Memory B cell (primary cell): ENCODE data around the gene TAF1C.

Experiments used
- ATAC-seq: fragments of 150-1000 bp; cut with Tn5 transposase; 2 replicates; pipeline ENCODE4 v1.10.0; 2021; ENCODE audit warnings: low read depth, mild to moderate bottlenecking, moderate library complexity
- DNase-seq, 2 donors: peaks; one replicate each; pipeline ENCODE4 v3.0.0; 2022; ENCODE audit warnings: low spot score in 2 of 2
- H3K27ac Mint-ChIP-seq: one replicate; pipeline ENCODE4 v1.8.0; 2022; ENCODE audit warnings: mild to moderate bottlenecking, moderate library complexity, mixed read lengths
- H3K27me3 Mint-ChIP-seq: one replicate; pipeline ENCODE4 v1.8.0; 2022; ENCODE audit warnings: mixed read lengths
- H3K36me3 Mint-ChIP-seq: one replicate; pipeline ENCODE4 v1.8.0; 2022; ENCODE audit warnings: mild to moderate bottlenecking, mixed read lengths
- H3K4me1 Mint-ChIP-seq: one replicate; pipeline ENCODE4 v1.8.0; 2022; ENCODE audit warnings: mixed read lengths
- H3K4me3 Mint-ChIP-seq: one replicate; pipeline ENCODE4 v1.8.0; 2022; ENCODE audit warnings: mild to moderate bottlenecking, moderate library complexity, mixed read lengths
- H3K9me3 Mint-ChIP-seq: one replicate; pipeline ENCODE4 v1.8.0; 2022; ENCODE audit warnings: mixed read lengths

TAF1C gene

GRCh38 chr16:84169765-84170310 lies 17.0 kb downstream of the TAF1C start:
- DNase-seq (no peak), ATAC-seq (no peak)
- no peak overlapping the region for H3K4me3 Mint-ChIP-seq
- no peaks in the 10 kb centered on the region for H3K4me1 Mint-ChIP-seq
- peaks cover 1% of the 10 kb centered on the region for H3K36me3 Mint-ChIP-seq
- H3K27ac Mint-ChIP-seq: no peak overlapping the region
- no peaks in the 10 kb centered on the region for H3K9me3 Mint-ChIP-seq
- H3K27me3 Mint-ChIP-seq: peaks cover 15% of the 10 kb centered on the region

GRCh38 chr16:84166796-84167695 lies 19.8 kb downstream of the TAF1C start:
- DNase-seq (no peak), ATAC-seq (no peak)
- Mint-ChIP-seq H3K4me3 (no peak overlapping the region), H3K4me1 (no peaks in the 10 kb centered on the region), H3K27me3 (peaks cover 12% of the 10 kb centered on the region), H3K36me3 (peaks cover 1% of the 10 kb centered on the region), H3K27ac (no peak overlapping the region), H3K9me3 (no peaks in the 10 kb centered on the region)

DNA sequence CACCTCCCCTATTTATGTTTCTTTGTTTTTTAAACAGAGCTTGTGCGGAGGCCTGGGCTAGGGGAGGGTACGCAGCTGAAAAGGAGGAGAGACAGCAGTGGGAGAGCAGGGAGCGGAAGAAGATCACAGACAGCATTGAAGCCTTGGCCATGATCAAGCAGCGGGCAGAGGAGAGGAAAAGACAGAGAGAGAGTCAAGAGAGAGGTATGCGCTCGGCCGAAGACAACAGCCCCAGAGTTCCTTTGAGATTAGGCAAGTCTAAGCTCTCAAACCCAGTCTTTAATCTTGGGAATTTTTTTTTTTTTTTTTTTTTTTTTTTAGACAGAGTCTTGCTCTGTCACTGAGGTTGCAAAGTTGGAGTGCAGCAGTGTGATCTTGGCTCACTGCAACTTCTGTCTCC lies 21.1 kb downstream of the TAF1C start:
- H3K27ac Mint-ChIP-seq: no peak overlapping the region
- DNase-seq: no peak
- no peak for ATAC-seq
- peaks cover 1% of the 10 kb centered on the region for H3K36me3 Mint-ChIP-seq
- H3K9me3 Mint-ChIP-seq: no peaks in the 10 kb centered on the region
- H3K4me1 Mint-ChIP-seq: no peaks in the 10 kb centered on the region
- H3K27me3 Mint-ChIP-seq: peaks cover 17% of the 10 kb centered on the region
- no peak overlapping the region for H3K4me3 Mint-ChIP-seq

DNA sequence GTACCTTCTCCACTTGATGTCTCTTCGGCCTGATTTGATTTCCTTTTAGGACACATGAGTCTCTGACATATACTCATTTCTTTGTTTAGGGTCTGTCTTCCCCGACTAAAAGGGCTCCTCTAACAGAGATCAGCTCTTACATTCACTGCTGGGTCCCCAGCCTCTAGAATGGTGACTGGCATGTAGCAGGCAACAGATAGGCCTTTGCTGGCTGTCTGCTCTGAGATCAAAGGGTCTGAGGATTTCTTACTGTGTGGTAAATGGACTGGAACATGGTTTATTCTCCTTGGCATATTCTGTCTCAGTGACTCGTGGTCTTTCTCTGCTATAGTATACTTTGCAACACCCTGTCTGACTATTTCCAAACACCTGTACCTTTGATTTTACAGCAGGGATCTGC lies 25.1 kb downstream of the TAF1C start:
- ATAC-seq (no peak), DNase-seq (no peak)
- Mint-ChIP-seq H3K4me1 (no peaks in the 10 kb centered on the region), H3K9me3 (no peaks in the 10 kb centered on the region), H3K27me3 (peaks cover 17% of the 10 kb centered on the region), H3K27ac (no peak overlapping the region), H3K36me3 (peaks cover 1% of the 10 kb centered on the region), H3K4me3 (no peak overlapping the region)

DNA sequence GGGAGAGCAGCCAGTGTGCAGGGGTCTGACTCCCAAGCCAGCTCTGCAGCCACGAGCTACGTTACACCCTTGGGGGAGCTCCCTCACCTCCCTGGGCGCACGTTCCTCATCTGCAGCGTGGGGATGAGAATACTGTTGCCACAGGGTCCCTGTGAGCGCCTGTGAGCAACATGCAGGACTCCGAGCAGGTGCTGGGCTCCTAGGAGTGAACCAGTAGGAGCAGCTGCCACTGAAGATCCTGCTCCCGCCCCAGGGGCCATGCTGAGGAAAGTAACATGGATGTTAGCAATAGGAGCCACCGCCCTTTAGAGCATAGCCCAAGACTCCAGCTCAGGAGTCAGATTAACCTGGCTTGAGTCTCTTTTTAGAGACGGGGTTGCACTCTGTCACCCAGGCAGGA lies 25.8 kb downstream of the TAF1C start:
- H3K4me3 Mint-ChIP-seq: no peak overlapping the region
- peaks cover 20% of the 10 kb centered on the region for H3K27me3 Mint-ChIP-seq
- no peaks in the 10 kb centered on the region for H3K9me3 Mint-ChIP-seq
- DNase-seq: no peak
- H3K36me3 Mint-ChIP-seq: peaks cover 1% of the 10 kb centered on the region
- no peak for ATAC-seq
- no peak overlapping the region for H3K27ac Mint-ChIP-seq
- H3K4me1 Mint-ChIP-seq: no peaks in the 10 kb centered on the region

GRCh38 chr16:84159800-84160199 lies 27.1 kb downstream of the TAF1C start:
- Mint-ChIP-seq H3K4me3 (no peak overlapping the region), H3K4me1 (no peaks in the 10 kb centered on the region), H3K36me3 (no peaks in the 10 kb centered on the region), H3K27ac (no peak overlapping the region), H3K27me3 (peaks cover 18% of the 10 kb centered on the region), H3K9me3 (no peaks in the 10 kb centered on the region)
- DNase-seq: no peak
- ATAC-seq: no peak

GRCh38 chr16:84159007-84159406 lies 27.9 kb downstream of the TAF1C start:
- Mint-ChIP-seq H3K27me3 (peaks cover 18% of the 10 kb centered on the region), H3K36me3 (no peaks in the 10 kb centered on the region), H3K9me3 (no peaks in the 10 kb centered on the region), H3K27ac (no peak overlapping the region), H3K4me3 (no peak overlapping the region), H3K4me1 (no peaks in the 10 kb centered on the region)
- DNase-seq (no peak), ATAC-seq (no peak)

GRCh38 chr16:84156342-84156784 lies 30.5 kb downstream of the TAF1C start:
- Mint-ChIP-seq H3K4me1 (no peaks in the 10 kb centered on the region), H3K4me3 (no peak overlapping the region), H3K27me3 (peaks cover 17% of the 10 kb centered on the region), H3K9me3 (peaks cover 3% of the 10 kb centered on the region), H3K27ac (no peak overlapping the region), H3K36me3 (no peaks in the 10 kb centered on the region)
- no peak for ATAC-seq
- no peak for DNase-seq

GRCh38 chr16:84155771-84156170 lies 31.1 kb downstream of the TAF1C start:
- H3K4me3 Mint-ChIP-seq: no peak overlapping the region
- no peaks in the 10 kb centered on the region for H3K4me1 Mint-ChIP-seq
- ATAC-seq (no peak), DNase-seq (no peak)
- H3K9me3 Mint-ChIP-seq: peaks cover 3% of the 10 kb centered on the region
- no peaks in the 10 kb centered on the region for H3K36me3 Mint-ChIP-seq
- no peak overlapping the region for H3K27ac Mint-ChIP-seq
- H3K27me3 Mint-ChIP-seq: peaks cover 17% of the 10 kb centered on the region

- DNase-seq: no peak
- Mint-ChIP-seq H3K27me3 (peaks cover 17% of the 10 kb centered on the region), H3K4me1 (no peaks in the 10 kb centered on the region), H3K9me3 (peaks cover 3% of the 10 kb centered on the region), H3K4me3 (no peak overlapping the region), H3K27ac (no peak overlapping the region), H3K36me3 (no peaks in the 10 kb centered on the region)
- no peak for ATAC-seq
Observed at GRCh38 chr16:84155226-84155625, 31.6 kb downstream of the TAF1C start.

GRCh38 chr16:84153660-84154214 lies 33.1 kb downstream of the TAF1C start:
- Mint-ChIP-seq H3K9me3 (peaks cover 3% of the 10 kb centered on the region), H3K4me3 (no peak overlapping the region)
- no peak for DNase-seq

DNA sequence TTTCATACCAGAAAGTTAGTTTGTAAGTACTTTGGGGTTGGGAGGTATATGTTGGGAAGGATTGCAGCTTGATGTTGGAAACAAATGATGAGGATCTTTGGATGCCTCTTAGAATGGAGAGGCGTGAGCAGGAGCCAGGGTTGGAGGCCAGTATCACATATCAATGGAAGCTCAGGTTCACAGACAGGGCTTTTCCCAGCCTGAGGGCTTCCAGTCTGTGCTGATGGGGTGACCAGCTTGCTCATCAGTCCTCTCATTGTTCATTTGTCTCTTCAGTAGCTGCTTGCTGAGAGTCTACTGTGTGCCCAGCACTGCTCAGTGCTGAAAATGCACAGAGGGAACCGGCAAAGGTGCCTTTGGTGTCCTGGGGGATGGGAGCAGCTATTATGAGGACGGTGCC lies 35.9 kb downstream of the TAF1C start:
- H3K4me3 Mint-ChIP-seq: no peak overlapping the region
- no peaks in the 10 kb centered on the region for H3K36me3 Mint-ChIP-seq
- DNase-seq (no peak), ATAC-seq (no peak)
- H3K4me1 Mint-ChIP-seq: no peaks in the 10 kb centered on the region
- no peak overlapping the region for H3K27ac Mint-ChIP-seq
- H3K27me3 Mint-ChIP-seq: peaks cover 11% of the 10 kb centered on the region
- peaks cover 3% of the 10 kb centered on the region for H3K9me3 Mint-ChIP-seq

More at GRCh38 chr16:84153660-84154214, 33.1 kb downstream of the TAF1C start:
- Mint-ChIP-seq H3K27ac (no peak overlapping the region), H3K36me3 (no peaks in the 10 kb centered on the region), H3K27me3 (peaks cover 15% of the 10 kb centered on the region), H3K4me1 (no peaks in the 10 kb centered on the region)
- ATAC-seq: no peak

GRCh38 chr16:84144859-84145639 lies 41.8 kb downstream of the TAF1C start, which contains the start of the genes DNAAF1 and HSDL1:
Gene DNAAF1 (plus strand): TSS chr16:84145308. CDS start chr16:84145441, 133 bp downstream.
Gene HSDL1 (minus strand): TSS chr16:84145177. CDS start chr16:84131321, 13,856 bp downstream.
- Mint-ChIP-seq H3K27ac (peak within 1 kb of the TSS; percentile 92), H3K4me3 (peak within 1 kb of the TSS; percentile 93), H3K36me3 (peaks cover 2% of the 10 kb centered on the region), H3K9me3 (no peaks in the 10 kb centered on the region), H3K27me3 (peaks cover 4% of the 10 kb centered on the region), H3K4me1 (peaks cover 8% of the 10 kb centered on the region)
- DNase-seq (peak; percentile 96), ATAC-seq (peak; percentile 85)
